Gastroesophageal sphincter (tissue), 3 donors: ENCODE measurements around the gene INPP5E.

Experiments used
- CTCF ChIP-seq, 4 experiments: fragments of 200-600 bp in 2 of 4; fragments of 450-650 bp in 2 of 4; sonication (generic) in 1 of 4; IDR thresholded peaks; one replicate each; pipeline ENCODE4 v1.5.1; 2017 to 2019; ENCODE audit warnings: antibody characterized with exemption in 4 of 4, mild to moderate bottlenecking in 2 of 4, moderate library complexity in 2 of 4
- EP300 ChIP-seq: sonication (generic); formaldehyde crosslinking; IDR thresholded peaks from one replicate; pipeline ENCODE4 v1.6.1; 2017; ENCODE audit warnings: antibody characterized with exemption, mild to moderate bottlenecking
- POLR2A ChIP-seq, 2 donors: fragments of 450-650 bp; IDR thresholded peaks; one replicate each; pipeline ENCODE4 v1.6.1; 2017; ENCODE audit warnings: antibody characterized with exemption in 2 of 2, mild to moderate bottlenecking in 2 of 2, moderate library complexity in 1 of 2
- POLR2AphosphoS5 ChIP-seq: sonication (generic); formaldehyde crosslinking; IDR thresholded peaks from one replicate; pipeline ENCODE4 v1.6.1; 2017; ENCODE audit warnings: antibody characterized with exemption

GRCh38 chr9:136403915-136404800, 35.5 kb downstream of the INPP5E start:
- TF ChIP-seq POLR2A (IDR thresholded peaks at IDR 0.05) (no peak), CTCF (IDR thresholded peaks at IDR 0.05) (no peak), POLR2AphosphoS5 (no peak), EP300 (no peak)
